GM12892 (cell line): Measurements from ENCODE around the gene KANSL1L.

Experiments used
- DNase-seq: peaks from one replicate; pipeline ENCODE4 v3.0.0; 2011; ENCODE audit not compliant: insufficient read length
- FAIRE-seq: peaks from 2 replicates; lab custom pipeline; 2011; peaks lifted over from hg19 to GRCh38; lab: Jason Lieb, UNC
- POLR2A ChIP-seq: IDR thresholded peaks from 2 replicates; pipeline ENCODE4 v1.6.1; 2011; ENCODE audit warnings: low read depth, low read length, control low read depth
- POLR2AphosphoS5 ChIP-seq: IDR thresholded peaks from 2 replicates; pipeline ENCODE4 v1.6.1; 2011; ENCODE audit warnings: low read depth, low read length, control low read depth
- TAF1 ChIP-seq: IDR thresholded peaks from 2 replicates; pipeline ENCODE4 v1.6.1; 2011; ENCODE audit warnings: low read depth, mild to moderate bottlenecking, control low read depth, low read length, borderline replicate concordance

The KANSL1L gene

GRCh38 chr2:209976698-209977385 is 194.4 kb downstream of the KANSL1L start:
- FAIRE-seq (no peak), DNase-seq (no peak)
- no peak for TF ChIP-seq POLR2AphosphoS5
- TF ChIP-seq TAF1: no peak
- no peak for TF ChIP-seq POLR2A

GRCh38 chr2:209974576-209974975 is 196.6 kb downstream of the KANSL1L start:
- no peak for DNase-seq
- TF ChIP-seq POLR2AphosphoS5: no peak
- no peak for TF ChIP-seq POLR2A
- no peak for TF ChIP-seq TAF1
- no peak for FAIRE-seq

- FAIRE-seq: no peak
- TF ChIP-seq POLR2AphosphoS5 (no peak), TAF1 (no peak), POLR2A (no peak)
Measured at GRCh38 chr2:209973328-209973727, 197.9 kb downstream of the KANSL1L start.

More at GRCh38 chr2:209973328-209973727, 197.9 kb downstream of the KANSL1L start:
- DNase-seq: no peak
